ENCODE data around the gene FYCO1. TPM values are rescaled to one million over a fixed set of nuclear protein-coding genes. Genes with fewer than 3 reads are reported as not detected.
A peak's percentile ranks its signal among the peaks of the same experiment; 100 is the strongest.

The FYCO1 gene
- total and polyA plus RNA-seq, 2 experiments from 2014 or later: 7.5 to 23.0 TPM

DNA sequence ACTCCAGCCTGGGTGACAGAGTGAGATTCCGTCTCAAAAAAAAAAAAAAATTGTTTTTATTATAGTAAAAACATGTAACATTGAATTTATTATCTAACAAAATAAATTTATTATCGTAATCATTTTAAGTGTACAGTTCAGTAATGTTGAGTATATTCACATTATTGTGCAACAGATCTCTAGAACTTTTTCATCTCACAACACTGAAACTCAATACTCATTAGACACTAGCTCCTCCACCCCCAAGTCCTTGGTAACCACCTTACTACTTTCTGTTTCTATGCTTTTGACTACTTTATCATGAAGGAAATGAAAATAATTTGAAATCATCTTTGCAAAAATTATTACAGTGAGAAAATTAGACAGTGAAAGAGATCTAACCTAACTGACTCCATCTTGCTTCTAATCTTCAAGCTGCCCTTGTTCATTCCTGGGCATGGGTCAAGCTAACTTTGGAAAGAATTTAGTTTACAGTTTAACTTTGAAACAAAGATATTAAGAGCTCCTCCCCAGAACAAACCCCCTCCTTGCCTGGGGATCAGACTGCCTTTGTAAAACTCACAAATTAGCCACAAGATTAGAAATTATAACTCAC, 15.0 kb upstream of the FYCO1 start:
- H3K36me3 ChIP-seq (replicated peaks; ENCODE audit: insufficient read depth, low read depth): no peaks in the 10 kb centered on the region
- 94% methylated on average over 2 of the region's 2 CpGs for WGBS (ENCODE audit: low lambda C conversion rate, missing lambda C conversion rate)
- no peak overlapping the region for H3K4me3 ChIP-seq
- no peaks in the 10 kb centered on the region for H4K20me1 ChIP-seq (ENCODE audit: insufficient read depth, poor library complexity, severe bottlenecking)
- no peak for TF ChIP-seq EZH2 (IDR thresholded peaks at IDR 0.05; ENCODE audit: borderline replicate concordance)
- TF ChIP-seq, protein P1, sequence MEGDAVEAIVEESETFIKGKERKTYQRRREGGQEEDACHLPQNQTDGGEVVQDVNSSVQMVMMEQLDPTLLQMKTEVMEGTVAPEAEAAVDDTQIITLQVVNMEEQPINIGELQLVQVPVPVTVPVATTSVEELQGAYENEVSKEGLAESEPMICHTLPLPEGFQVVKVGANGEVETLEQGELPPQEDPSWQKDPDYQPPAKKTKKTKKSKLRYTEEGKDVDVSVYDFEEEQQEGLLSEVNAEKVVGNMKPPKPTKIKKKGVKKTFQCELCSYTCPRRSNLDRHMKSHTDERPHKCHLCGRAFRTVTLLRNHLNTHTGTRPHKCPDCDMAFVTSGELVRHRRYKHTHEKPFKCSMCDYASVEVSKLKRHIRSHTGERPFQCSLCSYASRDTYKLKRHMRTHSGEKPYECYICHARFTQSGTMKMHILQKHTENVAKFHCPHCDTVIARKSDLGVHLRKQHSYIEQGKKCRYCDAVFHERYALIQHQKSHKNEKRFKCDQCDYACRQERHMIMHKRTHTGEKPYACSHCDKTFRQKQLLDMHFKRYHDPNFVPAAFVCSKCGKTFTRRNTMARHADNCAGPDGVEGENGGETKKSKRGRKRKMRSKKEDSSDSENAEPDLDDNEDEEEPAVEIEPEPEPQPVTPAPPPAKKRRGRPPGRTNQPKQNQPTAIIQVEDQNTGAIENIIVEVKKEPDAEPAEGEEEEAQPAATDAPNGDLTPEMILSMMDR (IDR thresholded peaks at IDR 0.05; ENCODE audit: poor library complexity): no peak
- TF ChIP-seq EZH2phosphoT487 (IDR thresholded peaks at IDR 0.05; ENCODE audit: low read depth, severe bottlenecking, unreplicated experiment): no peak
- H2AFZ ChIP-seq: no peak overlapping the region
- no peak overlapping the region for H3K27ac ChIP-seq
- no peaks in the 10 kb centered on the region for H3K9me3 ChIP-seq (ENCODE audit: low read depth)
- no peaks in the 10 kb centered on the region for H3K79me2 ChIP-seq
- no peak overlapping the region for H3K4me2 ChIP-seq
- H3K4me1 ChIP-seq (ENCODE audit: insufficient read depth): peaks cover 3% of the 10 kb centered on the region
- H3K27me3 ChIP-seq: no peaks in the 10 kb centered on the region
- H3K9me2 ChIP-seq (replicated peaks; ENCODE audit: insufficient read depth): no peaks in the 10 kb centered on the region
- no peak for DNase-seq (ENCODE audit: low spot score)

DNA sequence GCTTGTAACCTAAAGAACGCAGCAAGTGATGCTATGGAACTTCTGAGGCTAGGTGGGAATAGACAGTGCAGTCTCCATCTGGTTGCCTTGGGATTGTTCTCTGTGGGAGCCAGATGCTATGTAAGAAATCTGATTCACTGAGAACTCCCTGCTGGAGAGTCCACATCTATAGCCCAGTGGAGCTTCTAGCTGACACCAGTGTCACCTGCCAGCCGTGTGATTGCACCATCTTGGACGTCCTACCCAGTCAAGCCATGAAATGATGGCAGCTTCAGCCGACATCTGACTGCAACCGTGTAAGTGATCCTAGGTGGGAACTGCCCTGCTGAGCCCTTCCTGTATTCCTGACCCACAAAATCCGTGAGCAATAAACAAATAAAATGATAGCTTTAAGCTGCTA, 12.4 kb upstream of the FYCO1 start:
- H3K4me2 ChIP-seq: no peak overlapping the region
- H3K27ac ChIP-seq: no peak overlapping the region
- H3K4me3 ChIP-seq: no peak overlapping the region
- peaks cover 3% of the 10 kb centered on the region for H3K4me1 ChIP-seq (ENCODE audit: insufficient read depth)
- no peak overlapping the region for H2AFZ ChIP-seq
- no peaks in the 10 kb centered on the region for H3K9me2 ChIP-seq (replicated peaks; ENCODE audit: insufficient read depth)
- no peaks in the 10 kb centered on the region for H3K9me3 ChIP-seq (ENCODE audit: low read depth)
- no peaks in the 10 kb centered on the region for H3K27me3 ChIP-seq
- no peak for DNase-seq (ENCODE audit: low spot score)
- no peak for TF ChIP-seq EZH2 (IDR thresholded peaks at IDR 0.05; ENCODE audit: borderline replicate concordance)
- TF ChIP-seq, protein P1 (IDR thresholded peaks at IDR 0.05; ENCODE audit: poor library complexity): no peak
- TF ChIP-seq EZH2phosphoT487 (IDR thresholded peaks at IDR 0.05; ENCODE audit: low read depth, severe bottlenecking, unreplicated experiment): no peak
- WGBS (ENCODE audit: low lambda C conversion rate, missing lambda C conversion rate): 76% methylated on average over 6 of the region's 6 CpGs
- no peaks in the 10 kb centered on the region for H3K79me2 ChIP-seq
- H3K36me3 ChIP-seq (replicated peaks; ENCODE audit: insufficient read depth, low read depth): no peaks in the 10 kb centered on the region
- no peaks in the 10 kb centered on the region for H4K20me1 ChIP-seq (ENCODE audit: insufficient read depth, poor library complexity, severe bottlenecking)

DNA sequence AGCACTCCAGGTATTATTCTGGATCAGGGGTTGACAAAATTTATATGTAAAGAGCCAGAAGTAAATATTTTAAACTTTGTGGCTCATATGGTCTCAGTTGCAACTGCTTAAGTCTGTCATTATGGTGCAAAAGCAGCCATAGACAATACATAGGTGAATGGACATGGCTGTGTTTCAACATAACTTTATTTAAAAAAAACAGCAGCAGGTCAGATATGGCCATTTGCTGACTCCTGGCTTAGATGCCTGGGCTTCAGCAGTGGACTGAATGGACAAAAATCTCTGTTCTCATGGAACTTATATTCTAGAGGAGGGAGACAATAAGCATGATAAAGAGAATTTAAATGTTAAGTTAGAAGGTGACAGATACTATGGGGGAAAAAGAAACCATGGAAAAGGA, 11.7 kb upstream of the FYCO1 start:
- Histone ChIP-seq H3K4me2 (no peak overlapping the region), H3K27ac (peak overlapping the region; percentile 35), H3K9me3 (ENCODE audit: low read depth) (no peaks in the 10 kb centered on the region), H3K36me3 (replicated peaks; ENCODE audit: insufficient read depth, low read depth) (no peaks in the 10 kb centered on the region), H3K79me2 (no peaks in the 10 kb centered on the region), H2AFZ (no peak overlapping the region), H3K4me3 (no peak overlapping the region), H3K9me2 (replicated peaks; ENCODE audit: insufficient read depth) (no peaks in the 10 kb centered on the region), H3K27me3 (no peaks in the 10 kb centered on the region), H3K4me1 (ENCODE audit: insufficient read depth) (peaks cover 3% of the 10 kb centered on the region), H4K20me1 (ENCODE audit: insufficient read depth, poor library complexity, severe bottlenecking) (no peaks in the 10 kb centered on the region)
- DNase-seq (ENCODE audit: low spot score): no peak
- TF ChIP-seq, protein P1 (IDR thresholded peaks at IDR 0.05; ENCODE audit: poor library complexity): no peak
- TF ChIP-seq EZH2phosphoT487 (IDR thresholded peaks at IDR 0.05; ENCODE audit: low read depth, severe bottlenecking, unreplicated experiment): no peak
- no peak for TF ChIP-seq EZH2 (IDR thresholded peaks at IDR 0.05; ENCODE audit: borderline replicate concordance)

Data from hepatocyte (in vitro differentiated cells).